KMS-11 (cell line): ENCODE data around the gene WDR77.

Source experiments
- H2AFZ ChIP-seq: fragments of 200-600 bp; sonication (generic); 2 replicates; pipeline ENCODE4 v1.6.1; 2016; ENCODE audit warnings: antibody characterized with exemption, mixed run types, low read depth
- H3K27ac ChIP-seq: fragments of 200-600 bp; sonication (generic); 2 replicates; pipeline ENCODE4 v1.6.1; 2016; ENCODE audit warnings: mild to moderate bottlenecking, mixed run types
- H3K27me3 ChIP-seq: fragments of 200-600 bp; sonication (generic); 2 replicates; pipeline ENCODE4 v1.6.1; 2017; ENCODE audit warnings: mild to moderate bottlenecking, low read depth, mixed run types, moderate library complexity; ENCODE audit not compliant: insufficient read depth
- H3K36me3 ChIP-seq: fragments of 200-600 bp; sonication (generic); 2 replicates; pipeline ENCODE4 v1.6.1; 2017; ENCODE audit warnings: mild to moderate bottlenecking, mixed run types; ENCODE audit not compliant: insufficient read depth
- H3K4me1 ChIP-seq: fragments of 200-600 bp; sonication (generic); 2 replicates; pipeline ENCODE4 v1.6.1; 2016; ENCODE audit warnings: mild to moderate bottlenecking, low read depth, mixed run types; ENCODE audit not compliant: poor library complexity, severe bottlenecking
- H3K4me2 ChIP-seq: fragments of 200-600 bp; sonication (generic); 2 replicates; pipeline ENCODE4 v1.7.0; 2016; ENCODE audit warnings: mild to moderate bottlenecking, mixed run types
- H3K4me3 ChIP-seq: fragments of 200-600 bp; sonication (generic); IDR thresholded peaks from 2 replicates; pipeline ENCODE4 v1.6.1; 2017; ENCODE audit warnings: low read depth, low read length, mixed read lengths; ENCODE audit not compliant: insufficient read depth
- H3K79me2 ChIP-seq: fragments of 200-600 bp; sonication (generic); 2 replicates; pipeline ENCODE4 v1.6.1; 2016; ENCODE audit warnings: low read depth, mixed run types; ENCODE audit not compliant: insufficient read depth
- H3K9ac ChIP-seq: fragments of 200-600 bp; sonication (generic); 2 replicates; pipeline ENCODE4 v1.6.1; 2016; ENCODE audit warnings: mild to moderate bottlenecking, mixed run types
- H4K20me1 ChIP-seq: fragments of 200-600 bp; sonication (generic); 2 replicates; pipeline ENCODE4 v1.6.1; 2016; ENCODE audit warnings: mild to moderate bottlenecking, mixed run types; ENCODE audit not compliant: insufficient read depth
- CTCF ChIP-seq: fragments of 200-600 bp; sonication (generic); conservative IDR thresholded peaks from 2 replicates; pipeline ENCODE4 v1.6.1; 2017; ENCODE audit warnings: low read depth, mild to moderate bottlenecking, antibody characterized with exemption, low read length, moderate library complexity, mixed read lengths

Gene WDR77

GRCh38 chr1:111480674-111481073, 31.6 kb upstream of the WDR77 start:
- Histone ChIP-seq H3K4me3 (no peak overlapping the region), H3K9ac (no peak overlapping the region), H3K4me1 (peaks cover 28% of the 10 kb centered on the region), H3K27ac (no peak overlapping the region), H3K27me3 (peaks cover 22% of the 10 kb centered on the region; the same call in 1 of the 2 replicates), H4K20me1 (no peaks in the 10 kb centered on the region), H3K4me2 (no peak overlapping the region), H3K36me3 (no peaks in the 10 kb centered on the region), H3K79me2 (no peaks in the 10 kb centered on the region), H2AFZ (no peak overlapping the region)
- TF ChIP-seq CTCF: no peak

- TF ChIP-seq CTCF: no peak
- Histone ChIP-seq H3K4me3 (no peak overlapping the region), H3K4me2 (peak overlapping the region; percentile 40)
Observed at GRCh38 chr1:111476761-111477309, 27.8 kb upstream of the WDR77 start.

GRCh38 chr1:111476214-111476613, 27.2 kb upstream of the WDR77 start:
- Histone ChIP-seq H2AFZ (no peak overlapping the region), H3K79me2 (no peaks in the 10 kb centered on the region), H3K4me1 (peaks cover 26% of the 10 kb centered on the region), H4K20me1 (no peaks in the 10 kb centered on the region), H3K27me3 (peaks cover 24% of the 10 kb centered on the region; the same call in 1 of the 2 replicates), H3K27ac (no peak overlapping the region), H3K9ac (no peak overlapping the region), H3K36me3 (no peaks in the 10 kb centered on the region), H3K4me3 (no peak overlapping the region), H3K4me2 (no peak overlapping the region; the same call in 1 of the 2 replicates)
- TF ChIP-seq CTCF: no peak

More at GRCh38 chr1:111476761-111477309, 27.8 kb upstream of the WDR77 start:
- Histone ChIP-seq H3K27me3 (peaks cover 24% of the 10 kb centered on the region; the same call in 1 of the 2 replicates), H3K27ac (no peak overlapping the region), H3K4me1 (peaks cover 28% of the 10 kb centered on the region), H3K79me2 (no peaks in the 10 kb centered on the region), H3K36me3 (no peaks in the 10 kb centered on the region), H4K20me1 (no peaks in the 10 kb centered on the region), H3K9ac (no peak overlapping the region), H2AFZ (no peak overlapping the region)

- TF ChIP-seq CTCF: no peak
- Histone ChIP-seq H3K36me3 (no peaks in the 10 kb centered on the region), H3K4me2 (no peak overlapping the region), H3K79me2 (no peaks in the 10 kb centered on the region), H3K4me3 (no peak overlapping the region), H3K9ac (no peak overlapping the region), H4K20me1 (no peaks in the 10 kb centered on the region), H3K4me1 (peaks cover 26% of the 10 kb centered on the region), H2AFZ (no peak overlapping the region), H3K27ac (no peak overlapping the region), H3K27me3 (peaks cover 24% of the 10 kb centered on the region; the same call in 1 of the 2 replicates)
Observed at GRCh38 chr1:111475701-111476100, 26.6 kb upstream of the WDR77 start.
